NCI-H1436 (cell line): ENCODE results near the gene RMI1.
"Not testable (repeated sequence)": the region's sequence is repeated elsewhere in the genome, so short reads cannot be mapped to it uniquely, and the experiment has no call there.

Source experiments
- DNase-seq: peaks from one replicate; lab custom pipeline; 2025; lab: John Stamatoyannopoulos, UW

The RMI1 gene

DNA sequence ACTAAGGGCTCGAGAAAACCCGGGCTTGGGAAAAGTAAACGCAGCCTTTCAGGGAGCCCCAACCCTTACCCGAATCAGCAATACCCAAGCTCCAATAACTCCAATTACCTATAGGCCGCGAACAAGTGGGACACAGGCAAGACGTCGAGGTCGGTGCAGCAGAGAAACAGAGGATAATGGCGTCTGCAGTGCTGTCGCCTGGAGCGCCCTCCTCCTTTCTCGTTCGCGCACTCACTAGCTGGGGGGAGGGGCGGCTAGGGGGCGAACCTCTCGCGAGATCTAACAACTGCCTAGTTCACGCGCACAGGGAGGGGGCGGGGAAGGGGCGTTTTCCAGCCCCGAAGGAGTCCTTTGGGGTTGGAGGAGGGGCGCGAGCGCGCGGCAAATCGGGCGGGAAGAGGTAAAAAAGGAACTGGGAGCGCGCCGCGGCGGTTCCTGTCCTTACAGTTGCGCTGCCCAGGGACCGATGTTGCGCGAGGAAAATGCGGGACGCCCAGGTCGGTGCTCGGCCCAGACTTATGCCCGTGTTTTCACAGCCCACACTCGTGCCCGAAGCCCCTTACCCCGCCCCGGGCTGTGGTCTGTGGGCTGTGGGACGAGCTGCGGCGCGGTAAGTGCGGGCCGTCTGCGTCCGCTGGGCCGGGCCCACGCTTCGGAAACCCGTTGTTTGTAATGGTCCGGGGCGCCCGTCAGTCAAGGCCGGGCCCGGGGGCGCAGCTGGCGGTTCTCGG, at the start of gene RMI1:
Gene RMI1 (plus strand): TSS at position 411 of the 731 bp plus-strand sequence. CDS start 20,182 bp downstream, outside the sequence.
- DNase-seq: peak; percentile 99

DNA sequence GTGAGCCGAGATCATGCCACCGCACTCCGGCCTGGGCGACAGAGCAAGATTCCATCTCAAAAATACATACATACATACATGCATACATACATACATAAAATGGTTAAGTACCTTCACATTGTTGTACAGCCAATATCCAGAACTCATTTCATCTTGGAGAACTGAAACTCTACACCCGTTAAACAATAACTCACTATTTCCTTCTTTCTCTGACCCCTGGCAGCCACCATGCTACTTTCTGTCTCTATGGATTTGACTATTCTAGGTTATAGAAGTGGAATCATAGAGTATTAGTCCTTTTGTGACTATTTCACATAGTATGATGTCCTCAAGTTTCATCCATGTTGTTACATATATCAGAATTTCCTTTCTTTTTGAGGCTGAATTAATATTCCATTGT, 49.7 kb upstream of the RMI1 start:
- DNase-seq: no peak

DNA sequence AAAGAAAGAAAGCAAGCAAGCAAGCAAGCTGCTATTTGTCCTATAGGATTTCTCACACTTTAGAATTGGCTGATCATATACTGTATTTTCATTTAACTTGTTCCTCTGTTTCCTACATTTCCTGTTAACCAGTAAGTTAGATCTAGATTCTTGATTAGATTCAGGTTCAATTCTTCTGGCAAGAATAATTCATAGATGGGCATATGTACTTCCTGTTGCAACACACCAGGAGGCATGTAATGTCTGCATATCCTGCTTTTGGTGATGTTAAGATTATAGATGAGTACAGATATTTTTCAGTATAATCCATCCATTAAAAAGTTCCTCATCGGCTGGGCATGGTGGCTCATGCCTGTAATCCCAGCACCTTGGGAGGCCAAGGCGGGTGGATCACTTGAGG, 48.6 kb upstream of the RMI1 start:
- DNase-seq: no peak

DNA sequence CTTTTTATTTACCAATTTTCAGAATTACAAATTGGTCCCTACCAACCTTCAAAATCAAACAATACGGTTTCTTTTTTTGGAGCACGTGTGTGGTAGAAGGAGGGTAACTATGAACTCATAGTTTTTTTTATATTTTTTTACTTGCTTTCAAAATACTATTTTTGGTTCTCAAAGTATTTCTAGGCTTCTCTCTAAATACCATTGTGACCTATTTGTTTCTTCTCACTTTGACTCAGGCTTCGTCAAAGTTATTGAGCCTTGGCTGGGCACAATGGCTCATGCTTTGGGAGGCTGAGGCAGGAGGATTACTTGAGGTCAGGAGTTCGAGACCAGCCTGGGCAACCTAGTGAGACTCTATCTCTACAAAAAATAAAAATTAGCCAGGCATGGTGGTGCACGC, 47.8 kb upstream of the RMI1 start:
- no peak for DNase-seq

DNA sequence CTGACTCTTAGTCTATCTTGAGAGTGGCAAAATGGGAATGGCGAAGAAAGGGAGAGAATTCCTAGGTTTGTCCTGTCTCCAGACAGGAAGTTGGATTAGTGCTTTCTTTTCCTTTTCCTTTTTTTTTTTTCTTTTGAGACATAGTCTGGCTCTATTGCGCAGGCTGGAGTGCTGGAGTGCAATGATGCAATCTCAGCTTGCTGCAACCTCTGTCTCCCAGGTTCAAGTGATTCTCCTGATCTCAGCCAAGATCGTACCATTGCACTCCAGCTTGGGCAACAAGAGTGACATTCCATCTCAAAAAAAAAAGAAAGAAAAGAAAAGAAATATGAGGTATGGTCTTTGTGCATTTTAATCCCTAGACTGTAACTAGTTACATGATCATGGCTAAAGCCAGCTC, 46.8 kb upstream of the RMI1 start:
- no peak for DNase-seq

DNA sequence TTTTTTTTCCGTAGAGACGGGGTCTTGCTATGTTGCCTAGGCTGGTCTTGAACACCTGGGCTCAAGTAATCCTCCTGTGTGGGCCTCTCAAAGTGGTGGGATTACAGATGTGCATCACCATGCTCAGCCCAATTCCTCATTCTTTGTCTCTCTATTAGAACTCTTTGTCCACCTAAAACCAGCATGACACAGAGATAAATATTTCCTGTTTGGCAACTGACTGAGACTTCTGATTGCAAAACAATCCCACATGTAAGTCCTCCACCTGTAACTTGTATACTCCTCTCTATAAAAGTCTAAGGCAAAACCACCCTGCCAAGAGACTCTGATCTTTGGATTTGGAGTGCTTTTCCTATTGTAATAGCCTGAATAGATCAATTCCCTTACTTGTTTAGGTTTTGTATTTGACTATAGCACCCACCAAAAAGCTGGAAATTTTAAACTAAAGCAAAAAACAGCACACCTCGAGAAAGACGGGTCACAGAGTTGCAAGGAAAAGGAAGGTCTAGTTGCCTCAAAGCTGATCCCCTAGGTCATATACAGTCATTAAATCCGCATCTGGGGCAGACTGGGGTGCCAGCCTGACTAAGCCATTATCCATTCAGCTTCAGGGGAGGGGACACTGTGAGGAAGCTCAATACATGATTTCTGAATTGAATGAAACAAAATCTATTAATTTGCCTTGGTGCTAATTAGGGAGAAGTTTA, 45.9 kb upstream of the RMI1 start:
- DNase-seq: no peak

DNA sequence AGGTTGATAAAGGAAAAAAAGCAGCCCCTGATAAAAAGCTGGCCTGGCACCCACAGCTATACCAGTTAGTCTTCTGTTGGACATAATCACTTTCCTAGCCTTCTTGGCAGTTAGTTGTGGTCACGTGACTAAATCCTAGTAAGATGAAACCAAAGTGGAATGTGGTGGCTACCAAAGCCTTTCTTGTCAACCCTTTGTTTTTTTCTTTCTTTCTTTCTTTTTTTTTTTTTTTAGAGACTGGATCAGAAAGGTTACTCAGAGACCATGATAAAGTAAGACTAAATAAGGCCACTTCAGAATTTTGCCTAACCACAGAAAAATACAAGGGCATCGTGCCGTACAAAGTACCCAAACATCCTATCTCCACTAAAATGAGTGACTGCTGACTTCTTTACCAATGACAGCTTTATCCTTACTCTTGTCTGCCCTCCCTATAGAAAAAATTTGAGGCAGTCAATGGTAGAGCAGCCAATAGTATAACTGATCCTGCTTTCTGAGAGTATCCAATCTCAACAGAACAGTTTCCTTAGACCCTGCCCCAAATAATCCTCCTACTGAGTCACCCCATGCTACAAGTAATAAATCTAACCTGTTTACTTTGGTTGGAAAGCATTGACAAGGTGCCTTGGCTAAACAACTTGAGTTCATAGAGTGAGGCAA, 45.2 kb upstream of the RMI1 start:
- no peak for DNase-seq

DNA sequence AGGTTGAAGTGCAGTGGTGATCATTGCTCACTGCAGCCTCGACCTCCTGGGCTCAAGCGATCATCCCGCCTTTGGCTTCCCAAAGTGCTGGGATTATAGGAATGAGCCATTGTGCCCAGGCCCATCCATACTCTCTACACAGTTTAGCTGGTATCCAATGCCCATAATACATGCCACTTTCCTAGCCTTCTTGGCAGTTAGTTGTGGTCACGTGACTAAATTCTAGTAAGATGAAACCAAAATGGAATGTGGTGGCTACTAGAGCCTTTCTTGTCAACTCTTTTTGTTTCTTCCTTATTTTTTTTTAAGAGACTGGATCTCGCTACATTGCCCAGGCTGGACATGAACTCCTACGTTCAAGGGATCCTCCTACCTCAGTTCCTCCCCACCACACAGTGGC, 44.1 kb upstream of the RMI1 start:
- no peak for DNase-seq

DNA sequence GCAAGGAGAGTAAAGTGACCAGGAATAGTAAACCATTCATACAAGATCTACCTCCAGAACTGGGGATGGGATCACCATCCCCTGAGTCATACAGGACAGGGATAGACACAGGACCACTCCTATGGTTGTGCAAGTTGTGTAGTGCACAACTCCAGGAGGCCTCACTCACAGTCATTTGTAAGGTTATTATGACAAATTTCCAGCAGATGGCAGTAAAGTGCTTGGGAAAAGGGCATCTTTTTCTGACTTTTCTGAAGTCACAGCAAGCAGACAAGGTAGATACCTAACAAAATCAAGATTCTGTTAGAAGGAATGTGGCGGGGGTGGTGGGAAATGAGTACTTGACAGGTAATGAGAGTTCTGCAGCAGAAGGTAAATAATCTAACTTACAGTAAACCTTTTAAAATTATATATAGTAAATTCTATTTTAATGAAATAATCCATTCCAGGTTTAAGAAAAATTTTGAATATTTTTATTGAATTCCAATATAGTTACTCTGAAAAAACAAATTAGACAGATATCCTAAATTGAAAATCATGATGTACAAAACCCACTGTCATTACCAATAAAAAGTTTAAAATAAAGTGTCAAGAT, 42.6 kb upstream of the RMI1 start:
- DNase-seq: peak; percentile 58

DNA sequence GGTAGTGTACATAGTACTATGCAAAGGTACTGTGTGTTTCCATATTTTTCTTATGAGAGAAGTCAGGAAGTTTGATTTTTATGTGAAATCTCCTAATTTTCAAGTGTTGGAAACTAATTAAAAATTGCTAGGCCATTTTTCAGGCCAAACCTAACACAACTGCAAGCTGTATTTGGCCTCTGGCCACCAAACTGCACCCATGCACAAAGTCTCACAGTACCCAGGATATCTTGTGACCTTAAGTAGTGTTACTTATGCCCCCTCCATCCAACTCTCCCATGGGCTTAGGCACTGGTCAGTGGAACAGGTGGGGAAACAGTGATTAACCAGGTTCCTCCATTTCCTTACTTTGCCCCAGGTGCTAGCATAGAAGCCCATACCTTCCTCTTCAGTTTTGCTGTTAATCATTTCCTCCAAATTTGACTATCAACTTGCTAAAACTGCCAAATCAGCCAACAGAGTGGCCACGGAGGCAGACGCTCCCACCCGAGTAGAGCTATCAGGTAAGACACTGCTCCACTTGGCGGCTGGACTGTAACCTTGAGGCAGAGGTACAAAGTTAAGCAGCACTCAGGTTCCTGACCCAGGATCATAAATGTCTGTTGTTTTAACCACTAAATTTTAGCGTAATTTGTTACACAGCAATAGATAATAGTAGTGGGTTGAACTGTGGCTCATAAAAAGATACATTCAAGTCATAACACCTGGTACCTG, 39.9 kb upstream of the RMI1 start:
- DNase-seq: no peak

DNA sequence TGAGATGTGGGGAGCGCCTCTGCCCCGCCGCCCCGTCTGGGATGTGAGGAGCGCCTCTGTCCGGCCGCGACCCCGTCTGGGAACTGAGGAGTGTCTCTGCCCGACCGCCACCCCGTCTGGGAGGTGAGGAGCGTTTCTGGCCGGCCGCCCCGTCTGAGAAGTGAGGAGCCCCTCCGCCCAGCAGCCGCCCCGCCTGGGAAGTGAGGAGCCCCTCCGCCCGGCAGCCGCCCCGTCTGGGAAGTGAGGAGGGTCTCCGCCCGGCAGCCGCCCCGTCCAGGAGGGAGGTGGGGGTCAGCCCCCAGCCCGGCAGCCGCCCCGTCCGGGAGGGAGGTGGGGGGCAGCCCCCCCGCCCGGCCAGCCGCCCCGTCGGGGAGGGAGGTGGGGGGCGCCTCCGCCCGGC, 32.5 kb upstream of the RMI1 start:
- DNase-seq: not testable (repeated sequence)

DNA sequence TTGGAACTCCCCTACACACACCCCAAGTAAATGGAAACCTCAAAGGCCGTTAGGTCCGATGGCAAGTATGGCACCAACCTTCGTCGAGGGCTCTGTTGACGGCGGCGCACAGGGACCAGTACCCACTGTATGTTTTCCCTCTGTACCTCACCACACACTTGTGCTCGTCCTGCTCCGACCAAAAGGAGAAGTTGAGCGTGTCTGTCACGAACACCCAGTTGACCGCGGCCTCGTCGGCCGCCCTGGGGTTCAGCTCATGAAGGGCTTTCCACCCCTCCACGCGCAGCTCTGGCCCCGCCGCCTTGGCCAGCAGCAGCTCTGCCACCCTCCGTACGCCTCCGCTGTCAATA, 24.5 kb upstream of the RMI1 start:
- DNase-seq: no peak

DNA sequence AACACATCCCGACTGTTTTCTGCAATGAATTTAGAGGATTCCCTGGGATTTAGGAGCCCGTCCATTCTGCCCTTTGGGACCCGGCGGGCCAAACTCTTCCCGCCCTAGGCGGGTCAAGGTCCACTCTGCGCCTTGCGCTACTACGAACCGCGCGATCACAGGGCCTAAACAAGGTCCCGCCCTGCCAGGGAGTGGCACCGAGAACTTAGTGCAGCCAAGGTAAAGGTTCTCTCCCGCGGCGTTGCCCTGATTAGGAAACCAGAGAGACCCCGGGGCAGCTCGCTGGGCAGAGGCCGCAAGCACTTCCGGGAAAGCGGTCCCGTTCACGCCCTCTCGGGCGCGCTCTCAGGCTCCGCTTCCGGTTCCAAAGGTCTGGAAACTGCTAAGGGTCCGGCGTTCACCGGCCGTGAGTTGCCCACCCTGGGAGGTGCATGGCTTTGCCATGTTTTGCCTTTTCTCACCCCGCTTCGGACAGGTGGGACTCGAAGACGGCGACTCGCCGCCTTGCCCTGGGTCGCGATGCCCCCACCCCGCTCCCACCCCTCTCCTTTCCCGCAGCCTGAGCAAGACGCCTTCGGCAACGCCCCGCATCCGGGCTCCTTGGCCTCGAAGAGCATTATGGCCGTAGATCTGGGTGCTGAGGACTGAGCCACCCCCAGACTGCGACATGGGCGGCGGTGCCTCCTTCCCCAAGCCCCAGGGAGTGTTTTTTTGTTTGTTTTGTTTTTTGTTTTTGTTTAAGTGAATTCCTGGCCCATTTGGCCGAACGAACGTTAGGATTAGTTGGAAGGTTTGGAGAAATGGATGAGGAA, 24.0 kb upstream of the RMI1 start:
- peak; percentile 56 for DNase-seq

DNA sequence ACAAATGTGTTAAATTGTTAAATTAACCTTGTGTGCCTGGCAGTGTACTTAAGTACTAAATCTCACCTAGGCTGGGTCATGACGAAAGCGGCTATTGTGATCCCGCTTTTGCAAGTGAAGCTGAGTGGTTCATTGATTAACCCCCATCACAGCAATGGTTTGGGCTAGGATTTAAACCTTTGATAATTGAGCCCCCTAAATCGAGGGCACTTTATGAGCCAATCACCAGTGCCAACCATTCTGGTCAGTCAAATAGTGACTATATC, 23.4 kb upstream of the RMI1 start:
- no peak for DNase-seq

DNA sequence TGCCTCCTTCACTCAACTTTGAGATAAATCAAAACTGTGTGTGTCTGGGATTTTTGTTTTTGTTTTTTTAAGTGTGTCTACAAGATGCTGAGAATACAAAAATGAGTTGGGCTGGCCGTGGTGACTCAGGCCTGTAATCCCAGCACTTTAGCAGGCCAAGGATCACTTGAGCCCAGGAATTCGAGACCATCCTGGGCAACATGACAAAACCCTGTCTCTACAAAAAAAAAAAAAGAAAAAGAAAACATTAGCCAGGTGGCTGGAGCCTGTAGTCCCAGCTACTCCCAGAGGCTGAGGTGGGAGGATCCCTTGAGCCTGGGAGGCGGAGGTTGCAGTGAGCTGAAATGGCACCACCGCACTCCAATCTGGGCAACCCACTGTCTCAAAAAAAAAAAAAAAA, 21.5 kb upstream of the RMI1 start:
- DNase-seq: no peak

DNA sequence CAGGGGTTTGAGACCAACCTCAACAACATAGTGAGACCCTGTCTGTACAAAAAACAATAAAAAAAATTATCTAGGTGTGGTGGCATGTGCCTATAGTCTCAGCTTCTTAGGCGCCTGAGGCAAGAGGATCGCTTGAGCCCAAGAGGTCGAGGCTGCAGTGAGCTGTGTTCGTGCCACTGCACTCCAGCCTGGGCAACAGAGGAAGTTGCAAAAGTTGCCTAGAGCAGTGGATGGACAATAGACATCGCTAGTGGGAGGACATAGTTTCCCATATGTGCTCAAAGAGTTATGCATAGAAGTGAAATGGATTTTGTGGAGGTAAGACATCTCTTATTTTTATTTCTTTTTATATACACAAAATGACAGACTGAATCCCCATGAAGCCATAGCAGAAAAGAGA, 19.6 kb upstream of the RMI1 start:
- no peak for DNase-seq

DNA sequence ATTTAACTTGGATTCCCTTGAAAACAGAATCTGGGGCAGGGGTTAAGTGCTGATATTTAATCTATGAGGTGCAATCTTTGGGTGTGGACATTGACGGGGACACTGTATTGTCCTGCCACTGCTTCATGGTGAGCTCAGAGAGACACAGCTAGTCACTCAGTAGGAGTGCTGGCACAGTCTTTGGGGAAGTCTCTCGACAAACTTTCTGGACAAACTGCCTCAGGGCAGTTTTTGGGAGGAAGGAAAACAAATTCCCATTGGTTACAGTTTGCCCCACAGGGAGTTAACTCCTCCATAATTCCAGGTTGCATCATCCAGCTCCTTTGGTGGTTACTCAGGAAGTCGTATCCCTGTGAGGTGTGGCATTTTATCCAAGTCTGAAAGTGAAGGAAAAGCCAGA, 18.4 kb upstream of the RMI1 start:
- no peak for DNase-seq

DNA sequence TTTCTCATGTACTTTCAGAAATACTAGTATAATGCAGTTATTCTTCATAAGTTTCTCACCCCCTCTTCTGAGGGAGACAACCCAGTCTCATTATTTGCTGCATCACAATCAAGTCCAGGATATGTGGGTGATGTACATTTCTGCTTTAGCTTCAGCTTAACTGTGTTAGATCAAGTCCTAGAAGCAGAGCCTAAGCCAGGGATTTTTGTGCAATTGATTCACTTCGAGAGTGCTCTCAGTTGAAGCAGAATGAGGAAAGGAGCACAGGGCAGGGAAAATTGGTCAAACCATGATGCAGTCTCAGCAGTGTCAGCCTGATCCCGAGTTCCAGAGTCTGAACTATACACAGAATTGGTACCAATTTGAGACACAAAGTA, 15.6 kb upstream of the RMI1 start:
- DNase-seq: no peak

DNA sequence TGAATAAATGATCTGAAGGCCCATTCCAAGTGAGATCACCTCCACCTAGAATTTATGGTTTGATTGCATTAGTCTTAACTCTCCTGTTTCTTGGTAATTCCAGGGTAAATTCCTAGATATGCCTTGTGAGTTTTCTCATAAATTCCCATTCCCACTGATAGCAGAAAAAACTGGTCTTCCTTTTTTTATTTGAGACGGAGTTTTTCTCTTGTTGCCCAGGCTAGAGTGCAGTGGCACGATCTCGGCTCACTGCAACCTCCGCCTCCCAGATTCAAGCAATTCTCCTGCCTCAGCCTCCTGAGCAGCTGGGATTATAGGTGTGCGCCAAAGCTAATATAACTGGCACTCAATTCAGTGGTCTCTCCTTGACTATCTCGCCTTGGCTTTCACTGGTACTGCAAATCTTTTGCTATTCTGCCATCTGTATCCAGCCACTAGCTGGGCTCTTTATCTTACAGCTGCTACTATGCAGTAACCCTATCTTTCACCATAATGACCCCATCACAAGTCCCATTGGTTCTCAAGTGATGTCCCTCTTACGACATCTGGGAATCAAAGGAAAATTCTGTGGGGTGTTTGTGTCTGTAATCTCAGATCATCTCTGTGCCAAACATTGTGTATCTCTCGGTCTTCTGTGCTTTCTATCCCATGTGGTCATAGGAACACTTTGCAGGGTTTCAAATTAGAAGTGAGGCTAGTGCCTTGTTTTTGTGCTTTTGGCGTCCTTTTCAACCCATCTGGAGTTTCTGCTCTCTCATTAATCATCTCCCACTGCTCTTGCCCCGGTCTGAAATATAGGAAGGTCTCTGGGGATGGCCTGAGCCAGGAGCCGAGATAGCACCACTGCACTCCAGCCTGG, 15.0 kb upstream of the RMI1 start:
- no peak for DNase-seq

DNA sequence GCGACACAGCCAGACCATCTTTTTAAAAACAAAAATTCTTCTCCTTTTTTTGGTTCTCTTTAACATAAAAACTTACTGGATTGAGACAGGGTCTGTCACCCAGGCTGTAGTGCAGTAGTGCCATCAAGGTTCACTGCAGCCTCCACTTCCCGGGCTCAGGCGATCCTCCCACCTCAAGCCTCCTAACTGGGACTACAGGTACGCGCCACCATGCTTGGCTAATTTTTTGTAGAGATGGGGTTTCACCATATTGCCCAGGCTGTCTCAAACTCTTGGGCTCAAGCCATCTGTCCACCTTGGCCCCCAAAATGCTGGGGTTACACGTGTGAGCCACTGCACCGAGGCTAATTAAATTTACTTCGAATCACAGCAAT, 14.4 kb upstream of the RMI1 start:
- DNase-seq: no peak

DNA sequence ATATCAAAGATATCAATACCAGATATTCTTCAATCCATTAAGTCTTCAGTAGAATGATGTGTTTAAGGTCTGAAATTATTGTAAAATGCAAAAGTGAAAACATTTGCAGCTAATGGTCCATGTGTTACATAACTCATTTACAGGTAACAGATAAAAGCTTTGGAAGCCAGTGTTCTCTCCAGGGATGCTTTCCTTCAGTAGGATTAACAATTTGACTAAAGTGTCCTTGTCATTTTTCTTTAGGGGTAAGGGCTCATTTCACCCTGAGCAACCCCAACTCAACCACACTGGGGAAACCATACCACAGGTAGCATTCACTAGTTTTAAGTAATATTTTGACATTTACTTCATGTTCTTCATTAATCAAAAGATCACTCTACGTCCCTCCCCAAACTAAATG, 13.5 kb upstream of the RMI1 start:
- DNase-seq: no peak
